Loucy (cell line): ENCODE data around the gene TNFRSF1B.

Source experiments
- H2AFZ ChIP-seq: fragments of 200-600 bp; sonication (generic); 2 replicates; pipeline ENCODE4 v1.6.0; 2016; ENCODE audit warnings: antibody characterized with exemption, mild to moderate bottlenecking, low read length, moderate library complexity
- H3F3A ChIP-seq: fragments of 200-600 bp; 2 replicates; pipeline ENCODE4 v1.6.0; 2016; ENCODE audit warnings: antibody characterized with exemption, low read depth, mild to moderate bottlenecking
- H3K27me3 ChIP-seq: fragments of 200-600 bp; sonication (generic); 2 replicates; pipeline ENCODE4 v1.6.1; 2014; ENCODE audit warnings: low read length, mild to moderate bottlenecking; ENCODE audit not compliant: insufficient read depth, poor library complexity, severe bottlenecking
- H3K36me3 ChIP-seq: fragments of 200-600 bp; sonication (generic); 2 replicates; pipeline ENCODE4 v1.6.1; 2016; ENCODE audit warnings: low read length; ENCODE audit not compliant: insufficient read depth
- H3K4me1 ChIP-seq: fragments of 200-600 bp; sonication (generic); 2 replicates; pipeline ENCODE4 v1.5.1; 2014; ENCODE audit warnings: low read length, mild to moderate bottlenecking; ENCODE audit not compliant: insufficient read depth, poor library complexity, severe bottlenecking
- H3K4me2 ChIP-seq: fragments of 200-600 bp; sonication (generic); 2 replicates; pipeline ENCODE4 v1.6.0; 2014; ENCODE audit warnings: antibody characterized with exemption, low read length, low read depth, mild to moderate bottlenecking; ENCODE audit not compliant: poor library complexity, severe bottlenecking
- H3K4me3 ChIP-seq: fragments of 200-600 bp; sonication (generic); 2 replicates; pipeline ENCODE4 v1.5.1; 2014; ENCODE audit warnings: low read length, mild to moderate bottlenecking, mixed read lengths; ENCODE audit not compliant: poor library complexity, severe bottlenecking
- H3K79me2 ChIP-seq: fragments of 200-600 bp; sonication (generic); 2 replicates; pipeline ENCODE4 v1.6.1; 2014; ENCODE audit warnings: low read length; ENCODE audit not compliant: insufficient read depth
- H3K9ac ChIP-seq: fragments of 200-600 bp; sonication (generic); 2 replicates; pipeline ENCODE4 v1.6.0; 2014; ENCODE audit warnings: mild to moderate bottlenecking, low read depth, low read length, moderate library complexity; ENCODE audit not compliant: poor library complexity, severe bottlenecking
- H3K9me2 ChIP-seq: fragments of 200-600 bp; sonication (generic); replicated peaks from 2 replicates; pipeline ENCODE4 v1.6.1; 2016; ENCODE audit warnings: low read depth, low read length, mixed read lengths
- H3K9me3 ChIP-seq: fragments of 200-600 bp; sonication (generic); 2 replicates; pipeline ENCODE4 v1.6.1; 2014; ENCODE audit warnings: mild to moderate bottlenecking, antibody characterized with exemption, low read length, low read depth; ENCODE audit not compliant: insufficient read depth
- H4K20me1 ChIP-seq: fragments of 200-600 bp; sonication (generic); 2 replicates; pipeline ENCODE4 v1.6.0; 2014; ENCODE audit warnings: antibody characterized with exemption, low read length, mild to moderate bottlenecking; ENCODE audit not compliant: insufficient read depth, poor library complexity, severe bottlenecking
- EZH2phosphoT487 ChIP-seq: fragments of 200-600 bp; IDR thresholded peaks from 2 replicates; pipeline ENCODE4 v1.6.1; 2018; ENCODE audit warnings: antibody characterized with exemption, mild to moderate bottlenecking, moderate library complexity, borderline replicate concordance
- TF ChIP-seq, protein P1 (sequence below): fragments of 200-600 bp; sonication (generic); conservative IDR thresholded peaks from 2 replicates; pipeline ENCODE4 v1.5.1; 2014; ENCODE audit warnings: mild to moderate bottlenecking, antibody characterized with exemption, low read length

TNFRSF1B gene

DNA sequence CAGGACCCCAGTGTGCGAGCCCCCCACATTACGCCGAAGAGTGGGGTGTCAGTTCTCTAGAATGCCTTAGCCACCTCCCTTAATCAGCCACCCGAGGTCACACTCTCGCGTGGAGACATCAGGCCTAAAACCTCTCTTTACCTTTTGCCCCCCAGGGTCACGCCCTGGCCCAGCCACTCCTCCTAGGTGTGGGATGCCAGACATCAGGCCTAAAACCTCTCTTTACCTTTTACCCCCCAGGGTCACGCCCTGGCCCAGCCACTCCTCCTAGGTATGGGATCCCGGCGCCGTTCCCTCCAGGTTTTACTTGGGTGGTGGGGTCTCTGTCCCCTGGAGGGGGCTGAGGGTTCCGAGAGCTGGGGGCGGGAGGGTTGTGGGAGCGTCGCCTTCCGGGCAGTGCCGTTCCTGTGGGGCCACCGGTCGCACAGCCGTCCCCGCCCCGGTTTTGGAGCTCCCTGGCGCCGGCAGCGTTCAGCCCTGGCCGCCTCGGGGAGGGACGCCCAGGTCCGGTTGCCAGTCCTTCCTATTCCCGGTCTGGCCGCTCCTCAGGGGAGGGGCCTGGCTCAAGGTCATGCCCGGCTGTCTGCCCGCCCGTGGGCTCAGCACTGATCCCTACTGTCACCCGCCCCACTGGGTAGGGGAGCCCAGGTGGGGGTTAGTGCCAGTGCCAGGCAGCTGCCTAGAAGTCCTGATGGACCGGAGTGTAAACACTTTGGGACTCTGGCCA is 63.9 kb downstream of the TNFRSF1B start:
- peak overlapping the region; percentile 73 for H3K4me2 ChIP-seq
- H3K27me3 ChIP-seq = no peaks in the 10 kb centered on the region
- H3K4me3 ChIP-seq = peak overlapping the region; percentile 96
- H3K9me2 ChIP-seq = no peaks in the 10 kb centered on the region
- H3F3A ChIP-seq = no peaks in the 10 kb centered on the region
- H3K79me2 ChIP-seq = peaks cover 33% of the 10 kb centered on the region
- H3K36me3 ChIP-seq = no peaks in the 10 kb centered on the region
- peaks cover 17% of the 10 kb centered on the region for H4K20me1 ChIP-seq
- H3K4me1 ChIP-seq = peaks cover 11% of the 10 kb centered on the region
- TF ChIP-seq, protein P1, sequence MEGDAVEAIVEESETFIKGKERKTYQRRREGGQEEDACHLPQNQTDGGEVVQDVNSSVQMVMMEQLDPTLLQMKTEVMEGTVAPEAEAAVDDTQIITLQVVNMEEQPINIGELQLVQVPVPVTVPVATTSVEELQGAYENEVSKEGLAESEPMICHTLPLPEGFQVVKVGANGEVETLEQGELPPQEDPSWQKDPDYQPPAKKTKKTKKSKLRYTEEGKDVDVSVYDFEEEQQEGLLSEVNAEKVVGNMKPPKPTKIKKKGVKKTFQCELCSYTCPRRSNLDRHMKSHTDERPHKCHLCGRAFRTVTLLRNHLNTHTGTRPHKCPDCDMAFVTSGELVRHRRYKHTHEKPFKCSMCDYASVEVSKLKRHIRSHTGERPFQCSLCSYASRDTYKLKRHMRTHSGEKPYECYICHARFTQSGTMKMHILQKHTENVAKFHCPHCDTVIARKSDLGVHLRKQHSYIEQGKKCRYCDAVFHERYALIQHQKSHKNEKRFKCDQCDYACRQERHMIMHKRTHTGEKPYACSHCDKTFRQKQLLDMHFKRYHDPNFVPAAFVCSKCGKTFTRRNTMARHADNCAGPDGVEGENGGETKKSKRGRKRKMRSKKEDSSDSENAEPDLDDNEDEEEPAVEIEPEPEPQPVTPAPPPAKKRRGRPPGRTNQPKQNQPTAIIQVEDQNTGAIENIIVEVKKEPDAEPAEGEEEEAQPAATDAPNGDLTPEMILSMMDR = no peak
- TF ChIP-seq EZH2phosphoT487 = no peak
- peak overlapping the region; percentile 80; the same call in 1 of the 2 replicates for H2AFZ ChIP-seq
- no peaks in the 10 kb centered on the region for H3K9me3 ChIP-seq
- H3K9ac ChIP-seq = peak overlapping the region; percentile 89

DNA sequence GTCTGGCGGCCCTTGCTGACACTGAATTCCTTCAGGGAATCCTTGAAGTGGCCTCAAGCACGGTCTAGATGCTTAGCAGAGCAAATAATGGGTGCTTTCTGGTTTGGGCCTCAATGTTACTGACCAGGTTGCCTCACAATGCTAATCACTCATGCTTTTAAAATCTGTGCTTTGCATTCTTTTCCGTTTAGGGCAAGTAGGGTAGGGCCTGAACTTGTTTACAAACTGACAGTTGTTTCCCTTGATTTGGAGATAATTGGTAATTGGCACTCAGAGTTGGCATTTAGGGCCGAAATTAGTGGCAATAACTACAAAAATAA is 64.4 kb downstream of the TNFRSF1B start:
- Histone ChIP-seq H2AFZ (no peak overlapping the region), H3K4me3 (peak overlapping the region; percentile 96), H3F3A (no peaks in the 10 kb centered on the region), H3K79me2 (peaks cover 33% of the 10 kb centered on the region), H3K4me1 (peaks cover 11% of the 10 kb centered on the region), H3K9ac (peak overlapping the region; percentile 89), H3K4me2 (peak overlapping the region; percentile 73), H3K9me2 (no peaks in the 10 kb centered on the region), H3K36me3 (no peaks in the 10 kb centered on the region), H4K20me1 (peaks cover 17% of the 10 kb centered on the region), H3K27me3 (no peaks in the 10 kb centered on the region), H3K9me3 (no peaks in the 10 kb centered on the region)
- TF ChIP-seq, protein P1 = no peak
- TF ChIP-seq EZH2phosphoT487 = no peak

DNA sequence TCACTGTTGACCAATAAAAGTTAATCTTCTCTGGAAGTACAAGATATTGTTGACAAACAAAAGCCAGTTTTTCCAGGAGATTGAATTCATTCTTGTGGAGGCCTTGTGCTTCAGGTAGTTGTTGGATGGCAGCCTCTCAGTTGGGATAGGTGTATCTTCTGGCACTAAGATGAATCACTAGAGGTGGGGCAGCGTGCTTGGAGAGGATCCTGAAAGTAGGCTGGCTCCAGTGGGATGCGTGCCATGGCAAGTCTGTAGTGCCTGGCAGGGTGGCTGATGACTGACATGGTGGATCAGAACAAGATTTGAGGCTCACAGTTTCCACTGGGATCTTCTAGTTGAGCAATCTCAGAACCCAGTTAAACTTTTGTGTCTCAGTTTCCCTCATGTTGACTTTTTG is 65.4 kb downstream of the TNFRSF1B start:
- Histone ChIP-seq H4K20me1 (peaks cover 17% of the 10 kb centered on the region), H3K4me3 (no peak overlapping the region), H3K4me2 (no peak overlapping the region), H3K9me2 (no peaks in the 10 kb centered on the region), H3K36me3 (no peaks in the 10 kb centered on the region), H3K9ac (no peak overlapping the region), H3K79me2 (peaks cover 33% of the 10 kb centered on the region), H2AFZ (no peak overlapping the region), H3F3A (no peaks in the 10 kb centered on the region), H3K27me3 (no peaks in the 10 kb centered on the region), H3K4me1 (peaks cover 11% of the 10 kb centered on the region), H3K9me3 (no peaks in the 10 kb centered on the region)
- TF ChIP-seq, protein P1 = no peak
- TF ChIP-seq EZH2phosphoT487 = no peak
